Stimulated activated CD4-positive, alpha-beta T cell treated with anti-CD3 and anti-CD28 coated beads, TNF-alpha, amount 100 ng/mL, for 4 hours (primary cell): Measurements from ENCODE around the gene NDUFAF2.
"Not testable (repeated sequence)": the region's sequence is repeated elsewhere in the genome, so short reads cannot be mapped to it uniquely, and the experiment has no call there.

Experiments
- DNase-seq, 3 experiments: peaks; one replicate each; pipeline ENCODE4 v3.0.0-alpha.2; 2020; ENCODE audit warnings: low read depth in 3 of 3

NDUFAF2 gene

GRCh38 chr5:60944904-60945812 lies at the start of gene NDUFAF2, which contains the start of gene ERCC8:
NDUFAF2 (plus strand) TSS chr5:60945205; CDS start chr5:60945256, 51 bp downstream.
ERCC8 (minus strand) TSS chr5:60945070; CDS start chr5:60945008, 62 bp downstream.
- DNase-seq, result peak; percentile 66 to 79 (median 76)

GRCh38 chr5:60896991-60897390 lies 48.0 kb upstream of the NDUFAF2 start:
- no peak for DNase-seq

- no peak for DNase-seq
Observed at GRCh38 chr5:60903356-60903755, 41.6 kb upstream of the NDUFAF2 start.

GRCh38 chr5:60916646-60917045 lies 28.4 kb upstream of the NDUFAF2 start:
- no peak for DNase-seq

GRCh38 chr5:60918466-60918865 lies 26.5 kb upstream of the NDUFAF2 start:
- no peak for DNase-seq

- no peak for DNase-seq
Observed at GRCh38 chr5:60927450-60927849, 17.6 kb upstream of the NDUFAF2 start.

GRCh38 chr5:60929024-60929423 lies 16.0 kb upstream of the NDUFAF2 start:
- DNase-seq, result no peak

- no peak for DNase-seq
Observed at GRCh38 chr5:60943624-60944023, 1.4 kb upstream of the NDUFAF2 start.

- DNase-seq, result no peak
Observed at GRCh38 chr5:60945813-60946187, 795 bp downstream of the NDUFAF2 start.

- DNase-seq, result no peak
Observed at GRCh38 chr5:60948738-60949137, 3.7 kb downstream of the NDUFAF2 start.

- no peak for DNase-seq
Observed at GRCh38 chr5:60955239-60955638, 10.2 kb downstream of the NDUFAF2 start.

GRCh38 chr5:60958088-60958487 lies 13.1 kb downstream of the NDUFAF2 start:
- DNase-seq, result no peak

GRCh38 chr5:60958712-60959111 lies 13.7 kb downstream of the NDUFAF2 start:
- no peak for DNase-seq

- no peak for DNase-seq
Observed at GRCh38 chr5:60959156-60959555, 14.2 kb downstream of the NDUFAF2 start.

GRCh38 chr5:60960591-60960990 lies 15.6 kb downstream of the NDUFAF2 start:
- no peak for DNase-seq

GRCh38 chr5:60961685-60962084 lies 16.7 kb downstream of the NDUFAF2 start:
- DNase-seq, result no peak

GRCh38 chr5:60972231-60972630 lies 27.2 kb downstream of the NDUFAF2 start:
- peak in 2 of 3 experiments; percentile 5 to 6 for DNase-seq

- DNase-seq, result no peak
Observed at GRCh38 chr5:60977956-60978737, 33.1 kb downstream of the NDUFAF2 start.

GRCh38 chr5:60978968-60979367 lies 34.0 kb downstream of the NDUFAF2 start:
- DNase-seq, result no peak

- no peak for DNase-seq
Observed at GRCh38 chr5:60980511-60980910, 35.5 kb downstream of the NDUFAF2 start.

GRCh38 chr5:60982127-60982526 lies 37.1 kb downstream of the NDUFAF2 start:
- DNase-seq, result not testable (repeated sequence)

- DNase-seq, result no peak
Observed at GRCh38 chr5:60989790-60990189, 44.8 kb downstream of the NDUFAF2 start.

GRCh38 chr5:60992871-60993270 lies 47.9 kb downstream of the NDUFAF2 start:
- no peak for DNase-seq
